T-helper 1 cell (primary cell): Measurements from ENCODE around the gene ASCL2.

ENCODE experiments used
- DNase-seq, 5 donors: peaks; one replicate each; pipeline ENCODE4 v3.0.0-alpha.2; 2012 to 2020

The ASCL2 gene

GRCh38 chr11:2308713-2309112 lies 38.3 kb upstream of the ASCL2 start:
- no peak for DNase-seq

DNA sequence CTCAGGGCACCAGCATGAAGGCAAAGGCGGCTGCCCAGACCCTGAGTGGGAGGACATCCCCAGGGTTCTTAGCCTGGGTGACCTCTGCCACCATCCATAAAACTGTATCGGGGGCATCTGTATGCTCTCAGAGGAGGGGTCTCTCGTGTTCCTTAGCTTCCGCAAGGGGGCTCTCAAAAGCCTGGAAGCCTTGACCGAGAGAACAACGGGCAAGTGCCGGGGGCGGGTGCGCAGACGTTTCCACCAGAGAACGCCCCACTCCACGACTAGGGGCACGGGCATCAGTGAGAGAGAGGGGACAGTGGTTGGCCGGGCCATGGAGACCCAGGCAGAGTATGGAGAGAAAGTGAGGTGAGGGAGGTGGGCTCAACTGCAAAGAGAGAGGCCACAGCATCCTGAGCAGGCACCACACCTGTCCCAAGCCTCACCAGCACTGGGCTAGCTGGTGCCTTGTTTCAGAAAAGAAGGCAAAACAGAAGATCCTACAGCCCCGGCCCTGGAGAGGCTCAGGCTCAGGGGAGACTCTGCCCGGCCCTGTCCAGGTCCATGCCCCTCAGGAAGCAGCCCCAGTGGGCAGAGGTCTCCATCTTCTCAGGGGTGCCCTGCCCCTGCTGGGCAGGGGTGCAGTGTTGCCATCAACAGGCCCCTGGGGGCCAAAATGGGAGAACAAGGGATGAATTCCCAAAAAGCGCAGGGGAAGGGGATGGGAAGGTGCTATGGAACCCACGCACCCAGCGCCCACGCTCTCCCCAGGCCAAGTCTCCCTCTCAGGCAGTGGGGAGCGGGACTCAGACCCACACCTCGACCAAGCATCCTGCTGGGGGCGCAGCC lies 37.3 kb upstream of the ASCL2 start:
- no peak for DNase-seq

- no peak for DNase-seq
These were observed 36.6 kb upstream of the ASCL2 start for GRCh38 chr11:2306877-2307500.

DNA sequence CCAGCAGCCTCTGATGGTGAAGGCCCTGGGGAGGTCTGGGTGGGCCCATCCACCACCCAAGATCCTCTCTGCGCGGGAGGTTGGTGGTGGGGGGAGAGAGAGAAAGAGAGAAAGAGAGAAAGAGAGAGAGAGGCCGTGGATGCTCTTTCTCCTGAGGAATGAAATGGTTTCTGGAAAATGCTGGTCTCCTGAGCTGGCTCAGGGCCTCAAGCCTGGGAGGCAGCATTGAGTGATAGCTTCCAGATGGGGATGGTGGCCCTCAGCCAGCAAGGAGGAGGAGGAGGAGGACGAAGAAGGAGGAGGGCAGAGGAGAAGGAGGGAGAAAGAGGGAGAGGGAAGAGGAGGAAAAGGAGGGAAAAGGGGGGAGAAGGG lies 36.0 kb upstream of the ASCL2 start:
- no peak for DNase-seq

DNA sequence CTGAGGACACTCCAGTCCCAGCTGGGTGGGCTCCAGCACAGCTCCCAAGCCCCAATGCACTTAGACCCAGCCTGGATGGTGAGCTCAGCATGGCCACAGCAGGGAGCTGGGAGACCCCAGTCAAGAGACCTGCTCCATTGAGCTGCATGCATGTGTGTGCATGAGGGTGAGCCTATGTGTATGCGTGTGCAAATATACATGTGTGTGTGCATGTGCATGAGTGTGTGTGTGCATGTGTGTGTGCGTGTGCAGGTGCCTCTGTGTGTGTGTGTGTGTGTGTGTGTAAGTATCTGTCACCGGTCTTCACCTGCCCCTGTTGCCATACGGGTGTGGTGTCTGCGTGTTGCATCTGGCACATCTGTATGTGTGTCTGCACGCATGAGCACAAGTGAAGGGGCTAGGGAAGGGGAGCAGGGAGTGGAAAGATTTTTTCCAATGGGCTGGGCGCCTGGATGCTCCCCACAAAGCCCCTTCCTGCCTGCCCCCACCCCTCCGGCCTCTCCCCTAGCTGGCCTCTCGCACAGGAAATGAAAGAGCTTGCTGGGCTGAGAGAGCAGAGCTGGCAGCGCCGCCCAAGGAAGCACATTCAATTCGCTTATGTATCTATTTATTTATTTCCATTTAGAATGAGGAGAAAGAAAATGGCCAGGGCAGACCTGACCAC lies 35.5 kb upstream of the ASCL2 start:
- peak in 1 of 5 donors; percentile 63 for DNase-seq

DNA sequence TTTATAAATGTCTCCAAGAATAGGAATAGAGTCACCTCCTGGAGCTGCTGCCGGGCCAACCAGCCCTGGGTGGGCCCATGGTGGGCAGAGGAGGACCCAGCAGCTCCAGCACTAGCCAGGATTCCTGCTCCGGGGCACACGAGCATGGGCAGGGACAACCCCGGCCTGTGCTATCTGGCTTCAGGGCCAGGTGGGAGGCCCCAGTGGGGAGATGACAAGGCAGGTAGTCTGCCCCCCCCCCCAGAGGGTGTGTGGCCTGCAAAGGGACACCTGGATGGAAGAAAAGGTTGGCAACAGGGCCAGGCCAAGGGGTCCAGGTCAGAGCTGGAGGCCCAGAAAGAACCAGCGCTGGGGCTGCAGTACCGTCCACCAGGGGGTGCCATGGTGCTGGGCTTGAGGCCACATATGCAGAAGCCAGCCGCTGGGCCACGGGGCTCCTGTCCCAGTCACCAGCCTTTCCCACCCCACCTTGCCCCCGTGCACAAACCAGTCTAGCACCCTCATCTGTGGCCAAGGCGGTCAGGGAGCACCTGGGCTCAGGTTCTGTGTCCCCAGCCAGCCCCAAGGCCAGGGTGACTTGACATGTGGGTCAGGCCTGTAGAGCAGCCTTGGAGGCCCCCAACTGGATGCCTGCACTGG lies 34.9 kb upstream of the ASCL2 start:
- peak; percentile 65 to 80 (median 74) for DNase-seq

DNA sequence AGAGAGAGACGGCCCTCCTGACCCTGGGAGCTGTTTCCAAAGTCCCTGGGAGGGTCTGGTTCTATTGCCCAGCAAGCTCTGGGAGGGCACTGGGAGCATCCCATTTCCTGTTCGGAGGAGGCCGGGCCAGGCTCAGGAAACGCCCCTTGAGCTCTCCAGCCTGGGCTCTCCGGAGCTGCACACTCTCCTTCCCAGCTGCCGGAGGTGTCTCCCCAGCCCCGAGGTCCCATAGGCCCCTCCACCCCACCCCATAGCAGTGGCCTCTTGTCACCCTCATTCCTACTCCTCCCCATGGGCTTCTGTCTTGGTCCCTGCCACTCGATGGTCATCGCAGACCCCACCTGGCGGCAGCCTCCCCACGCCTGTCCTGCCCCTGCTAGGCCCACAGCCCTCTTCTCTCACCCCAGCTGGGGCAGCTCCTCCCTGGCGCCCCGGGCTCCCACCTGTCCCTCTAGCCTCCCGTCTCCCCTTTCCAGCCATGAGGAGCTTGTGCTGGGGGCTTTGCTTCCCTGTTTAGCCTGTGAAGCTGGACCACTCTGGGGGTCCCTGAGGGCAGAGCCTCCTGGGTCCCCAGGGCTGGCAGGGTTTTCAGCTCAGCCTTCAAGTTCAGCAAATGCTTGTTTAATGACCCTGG lies 34.2 kb upstream of the ASCL2 start:
- DNase-seq = no peak

GRCh38 chr11:2303627-2304505 lies 33.5 kb upstream of the ASCL2 start:
- DNase-seq = no peak

- peak in 1 of 5 donors; percentile 23 for DNase-seq
These were observed 32.7 kb upstream of the ASCL2 start for GRCh38 chr11:2302896-2303626.

DNA sequence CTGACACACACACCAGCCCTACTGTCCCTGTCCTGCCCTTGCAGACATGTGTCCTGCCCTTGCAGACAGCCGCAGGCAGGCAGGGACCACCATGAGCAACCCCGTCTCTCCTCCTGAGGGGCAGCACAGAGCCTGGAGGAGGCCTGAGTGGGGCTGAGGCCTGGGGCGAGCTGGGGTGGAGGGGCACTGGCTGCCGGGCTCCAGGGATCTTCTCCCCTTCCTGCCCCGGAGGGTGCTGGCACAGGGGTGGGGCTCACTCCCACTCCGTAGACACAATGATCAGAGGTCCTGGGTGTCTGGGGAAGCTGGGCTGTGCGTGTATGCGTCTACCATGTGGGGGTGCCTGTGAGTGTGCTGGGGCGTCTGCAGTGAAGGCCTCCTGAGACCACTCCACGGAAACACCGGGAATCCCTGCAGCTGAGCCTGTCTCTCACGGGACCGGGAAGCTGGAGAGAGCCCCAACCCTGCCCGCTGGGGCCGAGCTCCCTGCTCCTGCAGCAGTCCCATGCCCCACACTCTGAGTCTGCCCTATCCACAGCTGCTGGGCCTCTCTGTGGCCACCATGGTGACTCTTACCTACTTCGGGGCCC lies 32.0 kb upstream of the ASCL2 start:
- peak in 1 of 5 donors; percentile 29 for DNase-seq

- DNase-seq = peak; percentile 42 to 86 (median 44)
These were observed 31.4 kb upstream of the ASCL2 start, which contains the start of the genes C11orf21 and TSPAN32 for GRCh38 chr11:2301631-2302305. C11orf21 (minus strand) TSS chr11:2301918; CDS start chr11:2301808, 110 bp downstream. TSPAN32 (plus strand) TSS chr11:2302013; CDS start chr11:2302150, 137 bp downstream.

GRCh38 chr11:2300936-2301630 lies 30.7 kb upstream of the ASCL2 start:
- no peak for DNase-seq

DNA sequence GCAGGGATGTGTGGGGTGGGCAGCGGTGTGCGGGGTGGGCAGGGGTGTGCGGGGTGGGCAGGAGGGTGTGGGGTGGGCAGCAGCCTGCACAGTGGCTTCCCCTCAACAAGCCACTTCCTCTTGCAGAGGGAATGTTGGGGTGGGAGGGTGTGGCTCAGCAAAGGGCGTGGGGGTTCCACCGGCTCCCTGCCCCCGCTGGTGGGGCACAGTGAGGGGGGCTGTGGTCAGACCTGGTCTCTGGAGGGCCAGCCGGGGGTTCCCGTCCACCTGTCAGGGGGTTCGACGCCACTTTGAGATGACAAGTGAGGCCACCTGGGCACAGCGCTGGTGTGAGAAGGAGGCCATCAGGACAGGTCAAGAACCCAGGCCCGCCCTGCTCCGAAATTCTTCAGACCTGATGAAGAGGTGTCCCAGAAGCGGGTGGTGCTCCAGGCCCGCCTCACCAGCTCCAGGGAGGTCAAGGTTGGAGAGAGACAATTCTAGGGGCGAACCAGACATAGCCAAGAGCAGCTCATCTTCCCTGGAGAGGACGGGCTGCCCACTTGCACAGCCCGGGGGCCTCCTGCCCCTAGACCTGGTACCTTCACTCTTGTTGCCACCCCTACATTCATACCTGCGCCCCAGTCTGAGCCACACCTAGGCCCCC lies 30.0 kb upstream of the ASCL2 start:
- DNase-seq = no peak

DNA sequence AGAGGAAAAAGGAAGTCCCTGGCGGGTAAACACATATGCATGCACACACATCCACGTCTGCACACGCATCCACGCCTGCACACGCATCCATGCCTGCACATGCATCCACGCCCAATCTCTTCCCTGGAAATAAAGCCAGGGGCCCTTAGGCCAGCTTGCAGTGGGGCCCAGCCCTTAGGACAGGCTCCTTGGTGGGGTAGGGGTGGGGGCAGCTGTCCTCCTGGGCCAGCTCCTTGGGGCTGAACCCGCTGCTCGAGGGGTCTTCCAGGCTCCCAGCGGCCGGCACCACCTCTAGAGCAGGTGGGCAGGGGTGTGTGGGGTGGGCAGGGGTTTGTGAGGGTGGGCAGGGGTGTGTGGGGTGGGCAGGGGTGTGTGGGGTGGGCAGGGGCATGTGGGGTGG lies 29.4 kb upstream of the ASCL2 start:
- no peak for DNase-seq

DNA sequence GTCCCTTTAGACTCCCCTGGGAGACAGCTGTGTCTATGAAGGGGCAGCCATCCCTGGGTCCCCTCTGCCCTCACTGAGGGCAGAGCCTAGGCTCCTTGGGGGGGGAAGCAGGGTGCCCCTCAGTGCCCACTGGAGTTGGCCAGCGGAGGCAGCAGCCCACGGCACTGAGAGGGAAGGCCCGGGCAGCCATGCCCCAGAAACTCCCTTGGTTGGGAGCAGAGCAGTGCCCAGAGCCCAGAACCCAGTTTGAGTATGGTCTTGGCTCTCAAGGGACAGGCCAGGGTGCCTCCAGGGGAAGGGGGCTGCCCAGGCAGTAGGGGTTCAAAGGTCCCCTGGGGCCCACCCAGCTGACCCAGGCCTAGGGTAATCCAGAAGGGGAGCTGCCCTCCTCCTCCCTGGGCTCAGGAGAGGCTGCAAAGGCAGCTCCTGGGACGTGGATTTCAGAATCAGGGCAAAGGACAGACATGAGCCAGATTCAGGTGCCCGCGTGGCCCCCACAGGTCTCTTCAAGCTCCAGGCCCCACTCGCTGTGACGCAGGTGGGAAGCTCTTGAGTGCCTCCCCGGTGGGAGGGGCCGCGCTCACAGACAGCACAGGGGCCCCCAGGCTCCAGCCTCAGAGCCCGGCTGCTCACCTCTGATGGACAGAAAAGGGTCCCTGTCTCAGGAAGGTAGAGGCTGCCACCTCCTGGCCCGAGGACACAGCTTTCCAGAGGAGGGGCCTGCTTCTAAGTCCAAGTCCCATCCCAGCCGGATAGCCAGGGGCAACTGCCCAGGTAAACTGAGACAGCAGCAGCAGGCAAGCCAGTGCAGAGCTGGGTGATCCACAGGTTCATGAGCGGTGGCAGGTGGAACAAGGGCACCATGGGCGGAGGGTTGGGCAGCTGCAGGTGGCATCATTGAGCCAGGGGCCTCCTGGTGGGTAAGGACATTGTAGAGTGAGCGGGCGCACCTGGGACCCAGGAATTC lies 28.7 kb upstream of the ASCL2 start:
- DNase-seq = no peak

DNA sequence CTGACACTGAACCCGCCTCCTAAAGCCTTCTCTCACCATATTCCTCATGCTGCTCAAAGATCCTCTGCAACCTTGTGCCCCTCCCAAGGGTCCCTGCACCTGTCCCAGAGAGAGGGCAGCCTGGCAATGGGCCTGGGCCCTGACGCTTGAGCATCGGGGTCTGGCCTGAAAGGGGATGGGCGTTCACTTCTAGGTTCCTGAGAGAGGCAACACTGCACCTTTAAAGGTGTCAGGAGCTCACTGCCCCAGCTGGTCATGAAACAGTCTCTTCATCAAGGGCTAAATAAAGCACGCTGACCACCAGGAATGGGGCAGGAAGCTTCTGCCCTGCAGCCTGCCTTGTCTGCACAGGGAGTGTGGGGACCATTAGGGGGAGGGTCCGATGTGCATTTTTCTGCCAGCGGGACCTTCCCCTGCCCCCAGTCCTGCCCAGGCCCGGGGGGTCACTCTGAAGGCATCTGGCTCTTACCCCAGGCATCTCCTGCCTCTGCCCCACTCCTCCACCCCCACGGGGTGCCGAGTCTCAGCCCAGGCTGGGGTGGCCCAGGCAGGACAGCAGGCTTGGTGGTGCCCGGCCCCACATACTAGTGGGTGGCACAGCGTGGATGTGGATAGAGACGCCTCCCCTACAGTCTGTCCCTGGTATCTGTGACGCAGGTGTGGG lies 27.9 kb upstream of the ASCL2 start:
- DNase-seq = no peak

DNA sequence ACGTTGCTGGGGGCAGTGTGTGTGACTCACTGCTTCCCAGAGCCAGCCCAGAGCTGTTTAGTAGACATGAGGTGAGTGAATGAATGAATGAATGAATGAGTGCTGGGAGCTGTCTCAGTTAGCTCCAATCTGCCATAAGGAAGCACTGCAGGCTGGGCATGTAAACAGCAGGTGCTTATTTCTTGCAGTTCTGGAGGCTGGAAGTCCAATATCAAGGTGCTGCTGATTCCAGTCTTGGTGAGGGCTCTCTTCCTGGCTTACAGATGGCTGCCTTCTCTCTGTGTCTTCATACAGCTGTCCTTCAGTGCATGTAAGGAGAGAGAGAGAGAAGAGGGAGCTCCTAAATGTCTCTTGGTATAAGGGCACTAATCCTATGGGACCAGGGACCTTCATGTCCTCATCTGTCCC lies 27.2 kb upstream of the ASCL2 start:
- no peak for DNase-seq
